GM21526 (cell line): ENCODE results near the gene M1AP.
A peak's percentile ranks its signal among the peaks of the same experiment; 100 is the strongest.

ENCODE experiments used
- ATAC-seq: cut with Tn5 transposase; IDR thresholded peaks from one replicate; pipeline ENCODE4 v1.9.1; 2021; ENCODE audit warnings: moderate library complexity; ENCODE audit not compliant: unreplicated experiment, low FRiP score

The M1AP gene

DNA sequence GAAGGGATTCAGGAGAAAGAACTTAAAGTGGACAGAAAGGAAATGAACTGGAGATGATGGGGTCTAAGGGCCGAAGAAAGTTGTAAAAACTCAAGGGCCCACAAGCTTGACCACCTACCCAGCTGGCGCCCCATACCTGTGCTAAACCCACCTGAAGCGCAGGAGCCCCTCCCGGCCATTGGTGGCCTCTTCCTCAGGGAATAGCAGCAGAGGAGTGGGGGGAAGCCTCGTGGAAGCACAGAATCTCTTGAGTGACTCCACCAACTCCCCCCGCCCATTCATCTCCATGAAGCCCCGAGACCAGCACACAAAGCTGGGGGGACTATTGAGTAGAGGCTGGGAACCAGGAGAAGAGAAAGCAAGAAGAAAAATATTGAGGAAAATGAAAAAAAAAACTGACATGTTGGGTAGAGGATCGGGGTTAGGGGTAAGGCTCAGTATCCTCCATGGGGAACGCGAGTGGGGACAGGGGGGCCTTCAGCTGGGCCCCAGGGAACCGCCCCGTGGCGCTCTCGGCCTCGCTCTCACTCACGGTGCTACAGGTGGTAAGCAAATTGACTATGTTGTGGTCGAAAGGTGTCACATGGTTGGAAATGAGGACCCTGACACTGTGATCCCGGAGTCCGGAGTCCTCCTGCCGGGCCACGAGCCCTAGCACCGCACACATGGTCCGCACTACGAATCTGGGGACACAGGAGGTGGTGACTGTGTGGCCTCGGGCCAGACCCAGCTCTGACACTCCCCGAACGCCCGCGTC is 119.4 kb downstream of the M1AP start:
- ATAC-seq = peak; percentile 10

- ATAC-seq = no peak
These were observed 120.4 kb downstream of the M1AP start for GRCh38 chr2:74527741-74528140.

- ATAC-seq = no peak
These were observed 121.4 kb downstream of the M1AP start for GRCh38 chr2:74526649-74527230.

GRCh38 chr2:74525717-74526648 is 122.1 kb downstream of the M1AP start, which contains the start of gene DQX1:
Gene DQX1, minus strand, starts transcription at chr2:74526231. Its CDS starts 502 bp downstream, at chr2:74525729.
- no peak for ATAC-seq

DNA sequence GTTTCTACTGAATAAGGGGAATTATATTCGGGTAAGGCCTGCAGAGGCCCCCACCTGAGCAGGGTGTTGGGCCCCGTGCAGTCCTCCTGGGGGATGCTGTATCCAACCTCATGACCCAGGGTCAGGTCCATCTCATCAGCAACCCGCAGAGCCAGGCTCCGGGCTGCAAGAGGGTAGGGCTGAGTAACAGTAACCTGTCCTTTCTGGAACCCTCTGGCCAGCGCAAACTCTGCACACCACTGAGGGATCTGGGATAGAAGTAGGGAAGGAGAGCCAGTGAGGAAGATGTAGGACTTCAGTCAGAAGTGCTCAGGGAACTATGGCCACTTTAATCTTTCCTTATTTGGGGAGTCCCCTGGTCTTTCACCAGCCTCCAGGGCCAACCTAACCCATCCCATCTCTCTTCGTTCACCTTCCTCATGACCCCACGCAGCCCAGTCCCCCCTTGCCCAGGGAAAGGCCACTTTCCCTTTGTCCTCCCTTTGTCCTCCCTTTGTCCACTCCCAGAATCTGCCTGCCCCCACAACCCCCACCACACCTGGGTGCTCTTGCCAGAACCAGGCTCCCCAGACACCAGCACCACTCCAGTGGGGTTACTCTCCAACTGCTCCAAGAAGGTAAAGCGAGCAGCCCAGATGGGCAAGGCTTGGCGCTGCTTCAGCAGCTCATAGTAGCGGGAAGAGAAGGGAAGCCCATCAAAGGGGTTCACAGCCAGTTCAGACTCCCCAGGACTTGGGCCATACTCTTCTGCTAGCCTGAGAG is 123.0 kb downstream of the M1AP start:
- no peak for ATAC-seq

DNA sequence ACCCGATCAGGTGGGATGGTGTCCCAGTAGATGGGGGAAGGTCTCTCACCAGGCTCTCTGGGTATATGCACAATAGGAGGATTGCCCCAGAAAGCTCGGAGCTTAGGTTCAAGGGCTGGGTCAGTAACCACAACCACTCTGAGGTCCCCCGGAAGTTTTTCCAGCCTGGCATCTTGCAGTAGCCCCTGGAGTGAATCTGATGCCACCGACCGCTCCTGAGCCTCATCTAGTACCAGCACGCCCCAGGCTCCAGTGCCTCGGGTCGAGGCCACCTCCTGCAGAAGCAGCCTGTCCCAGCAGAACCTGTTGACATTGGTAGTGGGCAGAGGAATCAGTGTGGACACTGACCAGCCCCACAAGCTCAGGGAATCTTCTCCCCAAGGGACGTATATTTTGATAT is 124.1 kb downstream of the M1AP start:
- ATAC-seq = no peak

- no peak for ATAC-seq
These were observed 125.6 kb downstream of the M1AP start for GRCh38 chr2:74522516-74522915.

DNA sequence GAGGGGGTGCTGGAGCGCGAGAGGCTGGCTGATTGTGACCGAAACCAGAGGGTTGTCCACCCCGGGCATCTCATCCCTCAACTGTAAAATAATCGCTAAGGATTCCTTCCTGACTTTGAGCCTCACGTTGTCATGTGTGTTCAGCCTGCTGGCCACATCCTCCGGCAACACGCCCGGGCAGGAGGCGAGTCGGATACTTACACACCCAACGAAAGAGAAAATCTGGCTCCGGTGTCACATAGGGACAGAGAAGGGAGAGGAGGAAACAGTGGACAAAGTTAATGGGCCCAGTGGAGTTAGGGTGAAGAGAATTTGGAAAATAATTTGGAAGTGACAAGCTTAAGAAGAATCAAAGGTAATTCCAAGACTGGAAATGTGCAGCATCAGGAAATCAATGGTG is 131.5 kb downstream of the M1AP start:
- no peak for ATAC-seq

- ATAC-seq = no peak
These were observed 132.0 kb downstream of the M1AP start for GRCh38 chr2:74515981-74516633.

DNA sequence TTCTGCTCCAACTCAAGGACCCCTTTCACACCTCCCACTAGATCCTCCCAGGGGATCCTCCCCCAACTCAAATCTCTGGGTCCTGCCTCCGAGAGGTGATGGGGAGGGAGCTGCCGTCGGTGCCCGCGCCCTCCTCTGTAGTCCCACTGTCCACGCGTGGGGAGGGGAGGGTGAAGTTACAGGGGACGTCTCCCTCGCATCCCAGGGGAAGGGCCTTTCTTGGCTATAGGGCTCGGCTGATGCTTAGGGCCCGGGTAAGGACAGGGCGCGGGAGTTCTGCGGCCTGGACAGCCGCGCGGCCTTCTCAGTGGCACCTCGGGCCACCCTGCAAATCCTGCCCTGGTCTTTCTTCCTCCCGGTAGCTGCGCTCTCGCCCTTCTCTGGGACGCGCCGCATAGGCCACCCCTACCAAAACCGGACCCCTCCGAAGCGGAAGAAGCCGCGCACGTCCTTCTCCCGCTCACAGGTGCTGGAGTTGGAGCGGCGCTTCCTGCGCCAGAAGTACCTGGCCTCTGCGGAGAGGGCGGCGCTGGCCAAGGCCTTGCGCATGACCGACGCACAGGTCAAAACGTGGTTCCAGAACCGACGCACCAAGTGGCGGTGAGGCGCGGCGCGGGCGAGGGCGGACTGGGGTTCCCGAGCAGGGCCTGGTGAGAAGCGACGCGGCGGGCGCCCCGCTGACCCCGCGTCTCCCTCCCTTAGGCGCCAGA is 132.7 kb downstream of the M1AP start:
- ATAC-seq = no peak

DNA sequence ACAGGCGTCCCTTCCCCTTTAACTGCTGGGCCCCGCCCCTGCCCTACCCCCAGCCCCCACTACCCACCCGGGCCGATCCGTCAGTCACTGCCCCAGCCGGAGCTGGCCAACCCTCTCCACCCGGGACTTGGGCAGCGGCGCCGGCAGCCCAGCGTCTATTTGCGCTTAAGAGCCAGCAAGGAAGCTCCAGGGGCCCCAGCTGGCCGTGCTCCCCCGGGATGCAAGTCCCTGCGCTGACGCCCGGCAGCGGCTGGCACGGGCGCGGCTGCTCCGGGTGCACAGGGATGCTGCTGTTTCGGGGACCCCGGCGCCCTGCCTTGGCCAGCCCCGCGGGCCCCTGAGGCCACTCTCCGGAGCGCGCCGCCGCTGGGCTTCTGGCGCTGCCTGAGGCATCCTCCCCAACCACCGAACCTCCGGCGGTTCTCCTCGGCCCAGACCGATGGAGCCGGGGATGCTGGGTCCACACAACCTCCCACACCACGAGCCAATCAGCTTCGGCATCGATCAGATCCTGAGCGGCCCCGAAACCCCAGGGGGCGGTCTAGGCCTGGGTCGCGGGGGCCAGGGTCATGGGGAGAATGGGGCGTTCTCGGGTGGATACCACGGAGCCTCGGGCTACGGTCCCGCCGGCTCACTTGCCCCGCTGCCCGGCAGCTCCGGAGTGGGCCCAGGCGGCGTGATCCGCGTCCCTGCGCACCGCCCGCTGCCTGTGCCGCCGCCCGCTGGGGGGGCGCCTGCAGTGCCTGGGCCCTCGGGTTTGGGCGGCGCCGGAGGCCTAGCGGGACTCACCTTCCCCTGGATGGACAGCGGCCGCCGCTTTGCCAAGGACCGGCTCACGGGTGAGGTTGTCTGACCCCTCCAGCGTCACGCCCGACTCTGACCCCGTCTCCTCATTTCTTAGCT is 133.5 kb downstream of the M1AP start, which contains the start of gene TLX2:
Gene TLX2, plus strand, starts transcription at position 83 of the 903 bp plus-strand sequence. Its CDS starts 357 bp downstream, at position 440.
- ATAC-seq = no peak

DNA sequence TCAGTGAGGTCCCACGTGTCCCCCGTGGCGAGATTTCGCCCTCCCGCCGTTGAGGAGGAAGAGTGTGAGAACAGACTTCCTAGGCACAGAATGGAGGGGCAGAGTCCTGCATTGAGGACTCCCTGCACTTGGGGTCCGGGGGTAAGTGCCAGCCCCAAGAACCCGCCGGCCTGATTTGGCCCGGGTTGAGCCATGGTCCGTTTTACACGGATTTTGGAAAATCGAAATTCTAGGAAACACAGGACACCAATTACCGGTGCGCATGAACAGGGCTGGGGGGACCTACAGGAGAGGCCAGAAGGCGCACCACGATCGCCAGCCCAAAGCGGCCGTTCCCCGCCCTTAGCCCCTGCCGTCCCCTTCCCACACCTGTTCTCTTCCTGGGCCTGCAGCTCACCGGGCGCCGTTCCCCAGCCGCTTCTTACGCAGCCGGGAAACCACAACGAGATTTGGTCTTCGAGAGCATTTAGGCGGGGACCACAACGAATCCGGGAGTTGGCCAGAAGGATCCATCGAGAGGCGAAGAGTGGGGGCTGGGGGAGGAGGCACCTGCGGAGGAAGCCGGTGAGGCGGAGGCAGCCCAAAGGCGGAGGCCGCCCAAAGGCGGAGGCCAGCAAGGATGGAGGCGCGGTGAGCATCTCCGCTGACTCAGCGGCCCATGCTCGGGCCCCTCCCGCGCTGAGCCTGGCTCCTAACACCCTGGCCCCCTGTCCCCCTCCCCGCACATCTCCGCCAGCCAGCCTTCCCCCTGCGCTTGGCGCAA is 134.3 kb downstream of the M1AP start:
- no peak for ATAC-seq

DNA sequence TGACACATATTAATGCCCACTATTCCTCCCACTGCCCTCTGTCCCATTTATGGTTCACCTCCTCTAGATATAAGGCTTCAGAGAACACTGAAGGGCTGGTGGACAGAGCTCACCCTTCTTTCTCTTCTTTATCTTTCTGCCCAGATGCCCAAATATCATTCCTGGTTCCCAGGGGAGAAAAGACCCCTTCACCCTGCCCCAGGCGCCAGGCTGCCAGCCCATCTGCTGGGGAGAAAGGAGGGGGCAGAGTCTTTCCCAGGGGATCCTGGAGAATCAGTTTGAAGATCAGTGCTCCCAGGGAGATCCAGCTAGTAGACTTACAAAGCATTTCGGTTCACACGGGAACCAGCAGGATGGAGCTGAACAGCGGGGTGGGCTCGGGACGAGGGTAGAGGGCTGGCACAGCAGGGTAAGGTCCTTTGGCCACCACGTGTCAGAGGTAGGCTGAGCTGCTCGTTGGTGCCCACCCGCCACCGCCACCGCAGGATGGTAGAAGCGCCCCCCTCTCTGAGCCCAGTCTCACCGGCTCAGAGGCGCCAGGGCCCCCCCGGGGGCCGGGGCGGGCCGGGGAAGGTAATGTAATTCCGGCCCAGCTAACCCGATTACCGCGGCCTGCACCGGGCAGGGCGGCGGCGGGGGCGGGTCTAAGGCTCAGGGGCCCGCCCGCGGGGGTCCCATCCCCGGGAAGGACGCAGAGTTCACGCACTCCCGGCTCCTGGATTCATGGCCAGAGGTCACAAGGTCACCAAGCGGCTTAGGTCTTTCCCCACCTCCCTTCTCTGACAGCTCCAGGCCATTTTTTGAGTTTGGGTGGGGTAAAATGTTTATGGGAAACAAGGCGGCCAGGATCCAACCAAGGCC is 135.2 kb downstream of the M1AP start:
- ATAC-seq = no peak

- no peak for ATAC-seq
These were observed 136.8 kb downstream of the M1AP start for GRCh38 chr2:74511104-74511989.

DNA sequence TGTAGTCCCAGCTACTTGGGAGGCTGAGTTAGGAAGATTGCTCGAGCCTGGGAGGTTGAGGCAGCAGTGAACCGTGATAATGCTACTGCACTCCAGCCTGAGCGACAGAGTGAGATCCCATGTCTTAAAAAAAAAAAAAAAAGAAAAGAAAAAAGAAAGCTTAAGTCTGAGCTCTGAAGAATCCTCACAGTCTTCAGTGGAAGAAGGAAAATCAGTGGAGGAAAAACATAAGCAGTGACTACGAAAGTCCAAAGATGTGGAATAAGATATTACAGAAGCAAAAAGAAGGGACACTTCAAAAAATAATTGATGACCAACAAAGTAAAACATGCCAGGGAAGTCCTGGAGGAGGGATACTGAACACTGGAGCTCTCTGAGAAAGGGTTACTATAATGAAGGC is 137.9 kb downstream of the M1AP start:
- ATAC-seq = no peak
